ENCODE measurements around the gene RGS11. TPM values are rescaled to one million over a fixed set of nuclear protein-coding genes. Genes with fewer than 3 reads are reported as not detected.

Gene RGS11
- total RNA-seq, 1 experiment from 2014 or later = not detected

DNA sequence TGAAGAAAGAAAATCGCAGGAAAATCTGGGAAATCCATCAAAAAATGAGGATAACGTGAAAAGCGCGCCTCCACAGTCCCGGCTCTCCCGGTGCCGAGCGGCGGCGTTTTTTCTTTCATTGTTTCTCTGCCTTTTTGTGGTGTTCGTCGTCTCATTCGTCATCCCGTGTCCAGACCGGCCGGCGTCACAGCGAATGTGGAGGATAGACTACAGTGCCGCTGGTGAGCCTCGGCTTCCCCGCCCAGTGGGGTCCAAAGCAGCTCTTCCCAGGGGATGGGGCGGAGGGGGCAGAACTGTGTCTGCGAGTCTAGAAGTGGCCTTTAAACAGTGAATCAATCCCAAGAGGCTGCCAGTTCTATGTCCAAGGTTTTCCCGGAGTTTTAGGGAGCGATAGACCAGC is 21.3 kb downstream of the RGS11 start:
- BruUV-seq (replicated peaks) = no TSS peak
- TF ChIP-seq CTCF (conservative IDR thresholded peaks at IDR 0.05; ENCODE audit: low read depth, low read length) = no peak
- no peak for TF ChIP-seq EZH2 (IDR thresholded peaks at IDR 0.05; ENCODE audit: borderline replicate concordance, low read depth, low read length, poor library complexity, severe bottlenecking)
- Histone ChIP-seq H3K9me3 (ENCODE audit: low read depth, low read length, poor library complexity, severe bottlenecking) (no peaks in the 10 kb centered on the region), H3K4me3 (ENCODE audit: low read depth, low read length, poor library complexity, severe bottlenecking) (no peak overlapping the region), H3K36me3 (ENCODE audit: insufficient read depth, low read length, poor library complexity, severe bottlenecking) (peaks cover 6% of the 10 kb centered on the region), H3K27me3 (replicated peaks; ENCODE audit: insufficient read depth, low read depth, low read length, poor library complexity) (no peaks in the 10 kb centered on the region), H3K4me1 (ENCODE audit: insufficient read depth, low read length, poor library complexity, severe bottlenecking) (no peaks in the 10 kb centered on the region), H3K27ac (ENCODE audit: low read depth, low read length, poor library complexity, severe bottlenecking) (no peak overlapping the region)
- no peak for DNase-seq (ENCODE audit: low spot score)
- intact Hi-C loops (cut with micrococcal nuclease; ENCODE audit: unreplicated experiment) = no loop called here
- CTCF ChIA-PET = no interaction called here
- POLR2A ChIA-PET (ENCODE audit: low non-redundant PET) = no interaction called here

- no peak for TF ChIP-seq EZH2 (IDR thresholded peaks at IDR 0.05; ENCODE audit: borderline replicate concordance, low read depth, low read length, poor library complexity, severe bottlenecking)
- no peak for TF ChIP-seq CTCF (conservative IDR thresholded peaks at IDR 0.05; ENCODE audit: low read depth, low read length)
- DNase-seq (ENCODE audit: low spot score) = no peak
- H3K27me3 ChIP-seq (replicated peaks; ENCODE audit: insufficient read depth, low read depth, low read length, poor library complexity) = no peaks in the 10 kb centered on the region
- intact Hi-C loops (cut with micrococcal nuclease; ENCODE audit: unreplicated experiment) = no loop called here
- H3K27ac ChIP-seq (ENCODE audit: low read depth, low read length, poor library complexity, severe bottlenecking) = no peak overlapping the region
- no peak overlapping the region for H3K4me3 ChIP-seq (ENCODE audit: low read depth, low read length, poor library complexity, severe bottlenecking)
- ChIA-PET CTCF (no interaction called here), POLR2A (ENCODE audit: low non-redundant PET) (no interaction called here)
- BruUV-seq (replicated peaks) = no TSS peak
- H3K4me1 ChIP-seq (ENCODE audit: insufficient read depth, low read length, poor library complexity, severe bottlenecking) = no peaks in the 10 kb centered on the region
- H3K9me3 ChIP-seq (ENCODE audit: low read depth, low read length, poor library complexity, severe bottlenecking) = no peaks in the 10 kb centered on the region
- H3K36me3 ChIP-seq (ENCODE audit: insufficient read depth, low read length, poor library complexity, severe bottlenecking) = peaks cover 6% of the 10 kb centered on the region
Observed at GRCh38 chr16:253833-254232, 21.9 kb downstream of the RGS11 start.

GRCh38 chr16:252366-253337 is 23.1 kb downstream of the RGS11 start:
- Histone ChIP-seq H3K27ac (ENCODE audit: low read depth, low read length, poor library complexity, severe bottlenecking) (no peak overlapping the region), H3K9me3 (ENCODE audit: low read depth, low read length, poor library complexity, severe bottlenecking) (no peaks in the 10 kb centered on the region), H3K27me3 (replicated peaks; ENCODE audit: insufficient read depth, low read depth, low read length, poor library complexity) (no peaks in the 10 kb centered on the region), H3K4me1 (ENCODE audit: insufficient read depth, low read length, poor library complexity, severe bottlenecking) (no peaks in the 10 kb centered on the region), H3K4me3 (ENCODE audit: low read depth, low read length, poor library complexity, severe bottlenecking) (no peak overlapping the region), H3K36me3 (ENCODE audit: insufficient read depth, low read length, poor library complexity, severe bottlenecking) (peaks cover 6% of the 10 kb centered on the region)
- no TSS peak for BruUV-seq (replicated peaks)
- ChIA-PET POLR2A (ENCODE audit: low non-redundant PET) (interaction anchor here (0.7 kb wide), 1 partner anchor 438 kb away, joined by 3 read pairs; the partner anchor contains the start of gene WDR24), CTCF (interaction anchor here (0.6 kb wide), 1 partner anchor 140 kb away, joined by 9 read pairs; no protein-coding TSS in a partner anchor)
- intact Hi-C loops (cut with micrococcal nuclease; ENCODE audit: unreplicated experiment) = no loop called here
- DNase-seq (ENCODE audit: low spot score) = no peak
- TF ChIP-seq CTCF (conservative IDR thresholded peaks at IDR 0.05; ENCODE audit: low read depth, low read length) = no peak
- TF ChIP-seq EZH2 (IDR thresholded peaks at IDR 0.05; ENCODE audit: borderline replicate concordance, low read depth, low read length, poor library complexity, severe bottlenecking) = no peak
